Nephron (organoid): ENCODE results near the gene METTL2A.
A peak's percentile ranks its signal among the peaks of the same experiment; 100 is the strongest.
"Not testable (repeated sequence)": the region's sequence is repeated elsewhere in the genome, so short reads cannot be mapped to it uniquely, and the experiment has no call there.

Experiments
- H3K27ac Mint-ChIP-seq, 3 experiments: 2 replicates each; pipeline ENCODE4 v1.8.0; 2020; ENCODE audit warnings: mixed read lengths in 3 of 3, mild to moderate bottlenecking in 2 of 3, moderate library complexity in 1 of 3
- H3K27me3 Mint-ChIP-seq: 2 replicates; pipeline ENCODE4 v1.8.0; 2021; ENCODE audit warnings: low read depth, mild to moderate bottlenecking, moderate library complexity, mixed read lengths
- H3K36me3 Mint-ChIP-seq: 2 replicates; pipeline ENCODE4 v1.8.0; 2020; ENCODE audit warnings: low read depth, mixed read lengths
- H3K4me1 Mint-ChIP-seq: 2 replicates; pipeline ENCODE4 v1.8.0; 2020; ENCODE audit warnings: mixed read lengths
- H3K4me3 Mint-ChIP-seq, 3 experiments: 2 replicates each; pipeline ENCODE4 v1.8.0; 2020; ENCODE audit warnings: mild to moderate bottlenecking in 3 of 3, mixed read lengths in 3 of 3, moderate library complexity in 2 of 3
- H3K9me3 Mint-ChIP-seq: 2 replicates; pipeline ENCODE4 v1.8.0; 2020; ENCODE audit warnings: mixed read lengths
- CTCF ChIP-seq, 3 experiments: fragments of 200-600 bp; sonication (generic); IDR thresholded peaks; one replicate each; pipeline ENCODE4 v1.5.0; 2021; ENCODE audit warnings: antibody characterized with exemption in 3 of 3; ENCODE audit not compliant: unreplicated experiment in 3 of 3

METTL2A gene

DNA sequence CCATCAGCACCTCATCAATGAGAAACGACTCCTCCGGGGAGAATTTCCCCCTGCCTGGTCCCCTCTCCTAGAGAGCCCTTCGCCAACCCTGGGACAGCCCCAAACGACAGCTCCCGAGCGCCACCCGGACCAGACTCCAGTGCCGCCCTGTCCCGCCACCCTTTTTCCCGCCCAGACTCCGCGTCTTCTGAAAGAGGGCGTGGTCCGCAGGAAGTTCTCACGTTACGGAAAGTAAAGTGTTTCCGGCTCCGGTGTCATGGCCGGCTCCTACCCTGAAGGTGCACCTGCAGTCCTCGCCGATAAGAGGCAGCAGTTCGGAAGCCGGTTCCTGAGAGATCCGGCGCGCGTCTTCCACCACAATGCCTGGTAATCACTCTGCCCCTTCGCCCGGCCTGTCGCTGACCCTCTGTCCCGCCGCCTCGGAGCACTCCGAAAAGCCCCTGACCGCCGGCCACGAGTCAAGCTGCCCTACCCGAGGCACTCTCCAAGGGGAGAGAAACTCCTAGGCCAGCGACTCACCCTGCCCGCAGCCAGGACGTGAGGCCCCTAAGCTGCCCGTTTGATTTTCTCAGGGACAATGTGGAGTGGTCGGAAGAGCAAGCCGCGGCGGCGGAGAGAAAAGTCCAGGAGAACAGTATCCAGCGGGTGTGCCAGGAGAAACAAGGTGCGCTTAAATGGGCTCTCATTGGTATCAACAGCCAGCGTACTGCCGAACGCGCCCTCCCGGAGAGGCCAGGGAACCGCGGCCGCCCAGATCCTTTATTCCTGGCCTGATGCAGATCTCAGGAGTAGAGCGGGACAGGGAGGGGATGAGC, at the start of gene METTL2A:
METTL2A (plus strand) TSS at position 251 of the 815 bp plus-strand sequence; CDS start at position 257, 6 bp downstream.
- peak; percentile 37 to 52 (median 48) for TF ChIP-seq CTCF (IDR thresholded peaks at IDR 0.05; ENCODE audit: unreplicated experiment in 3 of 3)
- not testable (repeated sequence) for H3K27me3 Mint-ChIP-seq, H3K9me3 Mint-ChIP-seq, H3K36me3 Mint-ChIP-seq
- peak within 1 kb of the TSS; percentile 83 to 97 (median 87) for H3K27ac Mint-ChIP-seq
- H3K4me3 Mint-ChIP-seq, result peak within 1 kb of the TSS; percentile 96 to 99 (median 98)
- H3K4me1 Mint-ChIP-seq, result peaks cover 17% of the 10 kb centered on the region

GRCh38 chr17:62380253-62380652, 43.4 kb upstream of the METTL2A start, which contains the start of gene EFCAB3:
Gene EFCAB3, plus strand, starts transcription at chr17:62380553. Its CDS starts 2,427 bp downstream, at chr17:62382980.
- Mint-ChIP-seq H3K9me3 (no peaks in the 10 kb centered on the region), H3K36me3 (no peaks in the 10 kb centered on the region), H3K27me3 (peaks cover 11% of the 10 kb centered on the region), H3K27ac (no peak within 1 kb of the TSS), H3K4me1 (no peaks in the 10 kb centered on the region), H3K4me3 (no peak within 1 kb of the TSS)
- TF ChIP-seq CTCF (IDR thresholded peaks at IDR 0.05; ENCODE audit: unreplicated experiment in 3 of 3), result no peak

- Mint-ChIP-seq H3K36me3 (no peaks in the 10 kb centered on the region), H3K9me3 (no peaks in the 10 kb centered on the region), H3K4me3 (no peak overlapping the region), H3K27ac (no peak overlapping the region), H3K4me1 (no peaks in the 10 kb centered on the region), H3K27me3 (peaks cover 4% of the 10 kb centered on the region)
- TF ChIP-seq CTCF (IDR thresholded peaks at IDR 0.05; ENCODE audit: unreplicated experiment in 3 of 3), result no peak
Measured at GRCh38 chr17:62381561-62381960, 42.1 kb upstream of the METTL2A start.

DNA sequence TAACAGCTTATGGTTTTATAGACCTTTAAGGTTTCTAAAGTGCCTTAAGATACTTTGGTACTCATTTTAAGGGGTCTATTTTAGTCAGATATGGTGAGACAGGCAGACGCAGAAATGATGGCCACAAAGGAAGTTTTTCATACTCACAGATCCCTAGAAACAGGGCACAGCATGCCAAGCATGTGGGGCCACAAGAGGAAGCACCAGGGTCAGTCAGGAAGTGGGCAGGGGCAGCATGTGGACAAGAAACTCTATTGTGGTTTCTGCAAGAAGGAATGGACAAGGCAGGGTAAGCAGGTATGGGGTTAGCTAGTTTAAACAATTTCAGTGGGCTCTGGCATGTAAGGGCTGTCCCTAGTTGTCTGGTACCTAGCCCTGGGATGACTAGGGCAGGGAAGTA, 34.8 kb upstream of the METTL2A start:
- H3K36me3 Mint-ChIP-seq, result no peaks in the 10 kb centered on the region
- peaks cover 17% of the 10 kb centered on the region for H3K27me3 Mint-ChIP-seq

GRCh38 chr17:62392908-62393307, 30.8 kb upstream of the METTL2A start:
- H3K9me3 Mint-ChIP-seq, result no peaks in the 10 kb centered on the region
- no peak overlapping the region for H3K4me3 Mint-ChIP-seq
- no peak for TF ChIP-seq CTCF (IDR thresholded peaks at IDR 0.05; ENCODE audit: unreplicated experiment in 3 of 3)

More for the DNA sequence above, 34.8 kb upstream of the METTL2A start:
- TF ChIP-seq CTCF (IDR thresholded peaks at IDR 0.05; ENCODE audit: unreplicated experiment in 3 of 3), result no peak
- Mint-ChIP-seq H3K9me3 (no peaks in the 10 kb centered on the region), H3K4me1 (no peaks in the 10 kb centered on the region), H3K4me3 (no peak overlapping the region), H3K27ac (no peak overlapping the region)

DNA sequence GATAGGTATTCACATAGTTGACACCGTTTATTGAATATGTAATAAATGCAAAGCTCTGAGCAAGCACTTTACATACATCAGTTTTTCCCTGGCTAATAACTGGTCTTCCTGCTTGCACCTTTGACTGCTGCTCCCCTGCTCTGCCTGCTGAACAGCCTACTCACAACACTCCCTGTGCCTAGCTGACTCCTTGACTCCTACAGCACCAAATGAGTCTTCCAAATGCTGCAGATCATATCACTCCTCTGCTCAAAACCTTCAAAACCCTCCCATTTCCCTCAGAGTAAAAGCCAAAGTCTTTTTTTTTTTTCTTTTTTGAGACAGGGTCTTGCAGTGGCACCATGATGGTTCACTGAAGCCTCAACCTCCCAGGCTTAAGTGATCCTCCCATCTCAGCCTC, 24.8 kb upstream of the METTL2A start:
- H3K27ac Mint-ChIP-seq, result no peak overlapping the region
- no peak overlapping the region for H3K4me3 Mint-ChIP-seq
- peaks cover 10% of the 10 kb centered on the region for H3K9me3 Mint-ChIP-seq
- H3K36me3 Mint-ChIP-seq, result no peaks in the 10 kb centered on the region
- no peaks in the 10 kb centered on the region for H3K27me3 Mint-ChIP-seq
- no peak for TF ChIP-seq CTCF (IDR thresholded peaks at IDR 0.05; ENCODE audit: unreplicated experiment in 3 of 3)
- no peaks in the 10 kb centered on the region for H3K4me1 Mint-ChIP-seq

More at GRCh38 chr17:62392908-62393307, 30.8 kb upstream of the METTL2A start:
- Mint-ChIP-seq H3K36me3 (no peaks in the 10 kb centered on the region), H3K27ac (no peak overlapping the region), H3K4me1 (no peaks in the 10 kb centered on the region), H3K27me3 (peaks cover 17% of the 10 kb centered on the region)
